Bronchial epithelial cell (primary cell): ENCODE data around the gene AVL9. TPM values are rescaled to one million over a fixed set of nuclear protein-coding genes. Genes with fewer than 3 reads are reported as not detected.
"Not testable (repeated sequence)": the region's sequence is repeated elsewhere in the genome, so short reads cannot be mapped to it uniquely, and the experiment has no call there.

Experiments used
- DNase-seq: peaks from one replicate; pipeline ENCODE4 v3.0.0-alpha.2; 2010; ENCODE audit warnings: low read depth
- FAIRE-seq: peaks from 2 replicates; lab custom pipeline; 2011; peaks lifted over from hg19 to GRCh38; lab: Jason Lieb, UNC
- H3K27me3 ChIP-seq: 2 replicates; pipeline ENCODE4 v1.5.1; 2011; ENCODE audit warnings: low read length; ENCODE audit not compliant: control insufficient read depth, insufficient read depth
- H3K36me3 ChIP-seq: 2 replicates; pipeline ENCODE4 v1.5.1; 2011; ENCODE audit warnings: low read length; ENCODE audit not compliant: control insufficient read depth, insufficient read depth
- H3K4me3 ChIP-seq: 2 replicates; pipeline ENCODE4 v1.5.1; 2011; ENCODE audit warnings: mild to moderate bottlenecking, low read depth, low read length, control low read depth
- CTCF ChIP-seq: IDR thresholded peaks from 2 replicates; pipeline ENCODE4 v1.5.1; 2011; ENCODE audit warnings: mild to moderate bottlenecking, moderate library complexity, low read length, control low read depth, inconsistent platforms; ENCODE audit not compliant: insufficient read depth, severe bottlenecking
- total RNA-seq: library from RNA; depleted of rRNA; stranded (reverse); fragments of >200 nt; gene quantifications from 2 replicates; pipeline ENCODE4 v1.2.1, GENCODE V29; 2014

Gene AVL9
- total RNA-seq, 1 donor from 2014 or later, result 34.0 TPM

- Histone ChIP-seq H3K27me3 (no peaks in the 10 kb centered on the region), H3K36me3 (no peaks in the 10 kb centered on the region), H3K4me3 (no peak overlapping the region)
- DNase-seq (peak; percentile 94), FAIRE-seq (peak; percentile 96)
- TF ChIP-seq CTCF, result no peak
Measured at GRCh38 chr7:32616625-32617024, 121.3 kb downstream of the AVL9 start.

- Histone ChIP-seq H3K36me3 (no peaks in the 10 kb centered on the region), H3K27me3 (no peaks in the 10 kb centered on the region), H3K4me3 (no peak overlapping the region)
- FAIRE-seq (no peak), DNase-seq (no peak)
- no peak for TF ChIP-seq CTCF
Measured at GRCh38 chr7:32618470-32618869, 123.2 kb downstream of the AVL9 start.

- peak; percentile 37 for DNase-seq
- Histone ChIP-seq H3K36me3 (no peaks in the 10 kb centered on the region), H3K4me3 (no peak overlapping the region), H3K27me3 (no peaks in the 10 kb centered on the region)
- no peak for FAIRE-seq
- TF ChIP-seq CTCF, result no peak
Measured at GRCh38 chr7:32618987-32619386, 123.7 kb downstream of the AVL9 start.

GRCh38 chr7:32619416-32619815 is 124.1 kb downstream of the AVL9 start:
- not testable (repeated sequence) for FAIRE-seq

GRCh38 chr7:32631021-32631420 is 135.7 kb downstream of the AVL9 start:
- Histone ChIP-seq H3K27me3 (no peaks in the 10 kb centered on the region), H3K36me3 (no peaks in the 10 kb centered on the region), H3K4me3 (no peak overlapping the region)
- no peak for DNase-seq
- no peak for TF ChIP-seq CTCF
- FAIRE-seq, result no peak

More at GRCh38 chr7:32619416-32619815, 124.1 kb downstream of the AVL9 start:
- not testable (repeated sequence) for H3K4me3 ChIP-seq, H3K27me3 ChIP-seq, H3K36me3 ChIP-seq, DNase-seq

- H3K27me3 ChIP-seq, H3K36me3 ChIP-seq, H3K4me3 ChIP-seq, FAIRE-seq, DNase-seq: not testable (repeated sequence)
Measured at GRCh38 chr7:32631590-32632497, 136.6 kb downstream of the AVL9 start.

- not testable (repeated sequence) for DNase-seq, FAIRE-seq, H3K27me3 ChIP-seq, H3K4me3 ChIP-seq, H3K36me3 ChIP-seq
Measured at GRCh38 chr7:32633446-32633845, 138.2 kb downstream of the AVL9 start.

- DNase-seq, FAIRE-seq, H3K27me3 ChIP-seq: not testable (repeated sequence)
Measured at GRCh38 chr7:32634798-32635393, 139.6 kb downstream of the AVL9 start.

GRCh38 chr7:32636725-32637462 is 141.6 kb downstream of the AVL9 start:
- H3K27me3 ChIP-seq, DNase-seq, FAIRE-seq, H3K36me3 ChIP-seq, H3K4me3 ChIP-seq: not testable (repeated sequence)

More at GRCh38 chr7:32634798-32635393, 139.6 kb downstream of the AVL9 start:
- H3K4me3 ChIP-seq, H3K36me3 ChIP-seq: not testable (repeated sequence)
